GM20000 (cell line): ENCODE data around the gene RGS14.

Experiments used
- DNase-seq: peaks from one replicate; pipeline ENCODE4 v3.0.0; 2012; ENCODE audit warnings: low spot score
- CTCF ChIP-seq: IDR thresholded peaks from 2 replicates; pipeline ENCODE4 v1.5.1; 2012; ENCODE audit warnings: mild to moderate bottlenecking, control low read depth; ENCODE audit errors: extremely low read depth, missing control alignments

RGS14 gene

GRCh38 chr5:177367981-177368868 lies 10.5 kb downstream of the RGS14 start:
- no peak for DNase-seq
- TF ChIP-seq CTCF = no peak

DNA sequence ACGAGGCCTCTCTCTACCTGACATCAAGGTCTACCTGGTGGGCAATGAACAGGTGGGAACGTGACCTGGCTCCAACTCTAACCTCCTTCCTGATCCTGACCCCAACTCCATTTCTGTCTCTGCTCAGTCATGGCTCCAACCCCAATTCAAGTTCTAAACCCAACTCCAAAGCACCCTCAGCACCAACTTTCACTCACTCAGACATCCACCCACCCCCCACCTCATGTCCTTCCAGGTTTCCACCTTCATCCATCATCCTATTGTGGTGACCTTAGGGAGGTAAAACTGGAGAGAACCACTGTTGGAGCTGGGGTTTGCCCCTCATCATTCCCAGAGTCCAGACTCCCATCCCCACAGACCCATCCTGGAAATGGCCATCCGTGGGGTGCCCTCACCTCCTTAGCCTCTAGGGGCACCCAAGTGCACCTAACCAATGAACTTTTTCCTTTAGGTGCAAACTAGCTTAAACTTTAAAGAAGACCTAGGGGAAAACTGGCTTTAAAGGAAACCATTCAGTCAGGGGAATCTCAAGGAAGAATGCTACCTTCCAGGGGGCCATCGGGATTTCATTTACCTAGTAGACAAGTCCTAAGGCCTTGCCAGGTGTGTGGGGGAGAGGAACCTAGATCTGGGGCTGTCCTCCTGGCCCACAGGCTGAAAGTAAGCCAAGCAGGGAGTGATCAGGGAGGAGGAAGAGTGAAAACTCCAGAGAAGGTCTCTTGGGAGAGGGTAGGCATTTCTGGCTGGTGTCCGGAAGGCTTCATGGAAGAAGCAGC lies 11.3 kb downstream of the RGS14 start:
- DNase-seq = peak; percentile 79
- TF ChIP-seq CTCF = peak; percentile 54

DNA sequence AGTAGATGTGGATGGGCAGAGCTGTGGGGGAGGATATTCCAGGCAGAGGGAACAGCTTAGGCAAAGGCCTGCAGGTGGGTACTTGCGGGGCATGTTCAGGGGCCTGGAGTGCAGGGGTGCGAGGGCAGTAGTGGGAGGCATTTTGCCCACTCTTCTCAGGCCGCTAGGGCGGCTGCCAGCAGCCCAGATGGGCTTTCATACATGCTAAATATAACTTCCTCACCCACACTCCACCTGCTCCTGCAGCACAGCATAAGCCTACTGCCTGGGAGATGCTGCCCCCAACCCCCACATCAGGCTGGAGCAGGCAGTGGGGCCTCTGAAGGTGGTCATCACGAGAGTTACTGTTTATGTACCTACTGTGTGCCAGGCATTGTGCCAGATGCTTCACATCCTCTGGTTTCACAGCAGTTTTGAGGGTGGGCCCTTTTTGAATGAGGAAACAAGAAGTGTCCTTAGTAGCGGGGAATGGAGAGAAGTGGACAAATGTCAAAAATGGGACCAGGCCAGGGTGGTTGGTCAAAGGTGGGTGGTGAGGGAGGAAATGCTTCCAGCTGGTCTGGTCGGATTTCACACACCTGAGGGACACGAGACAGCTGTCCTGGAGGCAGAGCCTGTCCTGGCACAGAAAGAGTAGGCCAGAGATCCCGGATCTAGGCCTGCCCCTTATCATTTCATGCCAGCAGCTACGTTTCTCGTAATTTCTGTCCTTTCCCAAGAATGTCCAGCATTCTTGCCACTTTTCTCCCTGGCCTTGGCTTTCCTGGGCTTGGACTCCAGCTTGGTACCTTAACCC lies 12.1 kb downstream of the RGS14 start:
- no peak for TF ChIP-seq CTCF
- DNase-seq = no peak

- peak; percentile 89 for DNase-seq
- peak; percentile 43 for TF ChIP-seq CTCF
Measured at GRCh38 chr5:177370488-177371119, 12.9 kb downstream of the RGS14 start.

GRCh38 chr5:177371120-177372033 lies 13.7 kb downstream of the RGS14 start:
- no peak for DNase-seq
- TF ChIP-seq CTCF = no peak
